BJ (cell line): ENCODE results near the gene AFG1L. TPM values are rescaled to one million over a fixed set of nuclear protein-coding genes. Genes with fewer than 3 reads are reported as not detected.

Experiments used
- CTCF ChIA-PET: fragments of 350-600 bp; formaldehyde crosslinking; extraction: SDS; loops from one replicate; lab custom pipeline; 2021; ENCODE audit warnings: antibody characterized with exemption, inconsistent platforms; lab: Yijun Ruan, JAX
- POLR2A ChIA-PET: fragments of 300-600 bp; sonication (Branson Sonifier 250); formaldehyde crosslinking; extraction: SDS; loops from one replicate; lab custom pipeline; 2021; ENCODE audit warnings: antibody characterized with exemption; lab: Charles Lee
- DNase-seq: peaks from one replicate; pipeline ENCODE4 v3.0.0-alpha.2; 2011; ENCODE audit warnings: low read depth
- H3K27me3 ChIP-seq: 2 replicates; pipeline ENCODE4 v1.6.0; 2011; ENCODE audit warnings: low read length; ENCODE audit not compliant: control insufficient read depth, insufficient read depth
- H3K36me3 ChIP-seq: 2 replicates; pipeline ENCODE4 v1.5.1; 2011; ENCODE audit warnings: low read length; ENCODE audit not compliant: control insufficient read depth, insufficient read depth
- H3K4me3 ChIP-seq: 2 replicates; pipeline ENCODE4 v1.5.1; 2011; ENCODE audit warnings: low read depth, mild to moderate bottlenecking, control low read depth, low read length
- polyA plus RNA-seq: library from polyadenylated mRNA; depleted of rRNA; stranded (reverse); fragments of >200 nt; gene quantifications from 2 replicates; pipeline ENCODE4 v1.2.3, GENCODE V29; 2011
- TF ChIP-seq, protein P1 (sequence below): IDR thresholded peaks from 2 replicates; pipeline ENCODE4 v1.5.1; 2011; ENCODE audit warnings: low read depth, mild to moderate bottlenecking, control low read depth, inconsistent platforms, low read length, moderate library complexity; ENCODE audit not compliant: insufficient read depth

The AFG1L gene
- polyA plus RNA-seq, 1 experiment, result 1.7 TPM

DNA sequence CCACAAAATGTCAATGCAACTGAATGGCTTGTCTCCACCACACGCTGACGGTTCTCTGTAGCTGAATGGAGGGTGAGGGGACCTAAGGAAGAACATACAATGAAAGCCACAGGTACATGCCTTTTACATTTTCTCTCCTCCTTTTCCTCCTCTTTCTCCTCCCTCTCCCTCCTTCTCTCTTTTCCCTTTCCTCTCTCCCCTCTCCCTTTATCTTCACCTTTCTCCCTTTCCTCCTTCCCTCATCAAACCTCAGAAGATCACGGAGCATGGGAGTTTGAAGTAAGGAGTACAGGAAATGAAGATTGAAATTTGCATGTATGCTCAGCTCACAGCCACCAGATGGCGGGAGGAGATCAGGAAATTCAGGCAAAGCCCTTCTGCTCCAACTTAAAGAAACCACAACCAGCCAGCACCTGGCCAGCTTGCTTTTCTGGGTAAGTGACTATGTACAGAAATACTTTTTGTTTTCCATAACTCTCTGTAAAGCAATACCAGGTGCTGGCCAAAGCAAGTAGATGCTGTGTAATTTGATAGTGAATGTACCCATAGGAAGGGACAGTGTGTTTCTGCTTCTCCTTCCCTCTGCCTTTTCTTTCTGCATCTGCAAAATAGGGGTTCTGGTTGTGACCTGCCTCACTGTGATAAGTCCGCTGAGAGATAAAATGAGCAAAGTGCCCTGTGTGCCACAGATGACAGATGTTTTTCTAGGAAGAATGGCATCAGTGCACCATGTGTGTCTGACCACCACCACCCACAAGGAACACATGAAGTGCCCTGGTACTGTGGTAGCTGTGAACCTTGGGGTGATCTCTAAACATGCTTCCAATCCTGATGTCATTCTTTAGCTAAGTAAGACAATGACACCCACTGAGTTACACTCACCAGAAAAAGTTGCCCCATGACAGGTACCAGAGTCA lies 247.2 kb downstream of the AFG1L start:
- no peak for DNase-seq
- ChIA-PET POLR2A (interaction anchor here (0.6 to 0.9 kb wide), 3 partner anchors 291 to 842 kb away, joined by 4 to 10 read pairs (median 6); no protein-coding TSS in a partner anchor), CTCF (interaction anchor here (0.5 to 7.6 kb wide), 34 partner anchors 9 to 854 kb away, joined by 3 to 96 read pairs (median 4); partner anchors contain the start of genes AFG1L and ARMC2)
- Histone ChIP-seq H3K36me3 (no peaks in the 10 kb centered on the region), H3K27me3 (peaks cover 2% of the 10 kb centered on the region; the same call in 1 of the 2 replicates), H3K4me3 (no peak overlapping the region)
- TF ChIP-seq, protein P1, sequence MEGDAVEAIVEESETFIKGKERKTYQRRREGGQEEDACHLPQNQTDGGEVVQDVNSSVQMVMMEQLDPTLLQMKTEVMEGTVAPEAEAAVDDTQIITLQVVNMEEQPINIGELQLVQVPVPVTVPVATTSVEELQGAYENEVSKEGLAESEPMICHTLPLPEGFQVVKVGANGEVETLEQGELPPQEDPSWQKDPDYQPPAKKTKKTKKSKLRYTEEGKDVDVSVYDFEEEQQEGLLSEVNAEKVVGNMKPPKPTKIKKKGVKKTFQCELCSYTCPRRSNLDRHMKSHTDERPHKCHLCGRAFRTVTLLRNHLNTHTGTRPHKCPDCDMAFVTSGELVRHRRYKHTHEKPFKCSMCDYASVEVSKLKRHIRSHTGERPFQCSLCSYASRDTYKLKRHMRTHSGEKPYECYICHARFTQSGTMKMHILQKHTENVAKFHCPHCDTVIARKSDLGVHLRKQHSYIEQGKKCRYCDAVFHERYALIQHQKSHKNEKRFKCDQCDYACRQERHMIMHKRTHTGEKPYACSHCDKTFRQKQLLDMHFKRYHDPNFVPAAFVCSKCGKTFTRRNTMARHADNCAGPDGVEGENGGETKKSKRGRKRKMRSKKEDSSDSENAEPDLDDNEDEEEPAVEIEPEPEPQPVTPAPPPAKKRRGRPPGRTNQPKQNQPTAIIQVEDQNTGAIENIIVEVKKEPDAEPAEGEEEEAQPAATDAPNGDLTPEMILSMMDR, result peak; percentile 83

- H3K36me3 ChIP-seq, result no peaks in the 10 kb centered on the region
- ChIA-PET POLR2A (no interaction called here), CTCF (interaction anchor here (0.9 to 7.6 kb wide), 12 partner anchors 14 to 532 kb away, joined by 3 to 96 read pairs (median 10); partner anchors contain the start of gene ARMC2)
- no peak overlapping the region for H3K4me3 ChIP-seq
- DNase-seq, result no peak
- TF ChIP-seq, protein P1, result no peak
- peaks cover 2% of the 10 kb centered on the region; the same call in 1 of the 2 replicates for H3K27me3 ChIP-seq
Observed at GRCh38 chr6:108543175-108543940, 248.5 kb downstream of the AFG1L start.

DNA sequence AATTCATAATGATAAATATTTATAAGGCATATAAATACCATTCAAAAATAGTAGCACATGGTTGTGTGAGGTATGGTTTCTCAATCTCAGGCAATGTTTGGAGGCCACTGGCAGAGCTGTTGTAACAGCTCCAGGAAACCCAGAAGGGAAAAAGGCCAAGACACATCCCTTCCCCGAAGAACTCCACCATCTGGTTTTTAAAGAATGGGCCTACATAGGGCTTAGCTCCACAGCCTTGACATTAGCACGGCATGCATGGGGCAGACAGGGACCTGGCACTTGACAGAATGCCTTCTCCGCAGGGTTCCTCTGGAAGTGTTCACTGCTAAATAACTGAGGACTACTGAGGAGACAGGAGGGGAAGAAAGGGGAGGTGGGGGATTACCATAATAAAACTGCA lies 249.8 kb downstream of the AFG1L start:
- CTCF ChIA-PET, result interaction anchor here (0.5 to 7.6 kb wide), 9 partner anchors 12 to 529 kb away, joined by 3 to 96 read pairs (median 4); partner anchors contain the start of genes ARMC2 and FOXO3
- Histone ChIP-seq H3K27me3 (peaks cover 2% of the 10 kb centered on the region; the same call in 1 of the 2 replicates), H3K36me3 (no peaks in the 10 kb centered on the region), H3K4me3 (no peak overlapping the region)
- POLR2A ChIA-PET, result interaction anchor here (0.5 to 0.6 kb wide), 2 partner anchors 112 to 326 kb away, joined by 3 read pairs; no protein-coding TSS in a partner anchor
- DNase-seq, result no peak
- TF ChIP-seq, protein P1, result no peak

DNA sequence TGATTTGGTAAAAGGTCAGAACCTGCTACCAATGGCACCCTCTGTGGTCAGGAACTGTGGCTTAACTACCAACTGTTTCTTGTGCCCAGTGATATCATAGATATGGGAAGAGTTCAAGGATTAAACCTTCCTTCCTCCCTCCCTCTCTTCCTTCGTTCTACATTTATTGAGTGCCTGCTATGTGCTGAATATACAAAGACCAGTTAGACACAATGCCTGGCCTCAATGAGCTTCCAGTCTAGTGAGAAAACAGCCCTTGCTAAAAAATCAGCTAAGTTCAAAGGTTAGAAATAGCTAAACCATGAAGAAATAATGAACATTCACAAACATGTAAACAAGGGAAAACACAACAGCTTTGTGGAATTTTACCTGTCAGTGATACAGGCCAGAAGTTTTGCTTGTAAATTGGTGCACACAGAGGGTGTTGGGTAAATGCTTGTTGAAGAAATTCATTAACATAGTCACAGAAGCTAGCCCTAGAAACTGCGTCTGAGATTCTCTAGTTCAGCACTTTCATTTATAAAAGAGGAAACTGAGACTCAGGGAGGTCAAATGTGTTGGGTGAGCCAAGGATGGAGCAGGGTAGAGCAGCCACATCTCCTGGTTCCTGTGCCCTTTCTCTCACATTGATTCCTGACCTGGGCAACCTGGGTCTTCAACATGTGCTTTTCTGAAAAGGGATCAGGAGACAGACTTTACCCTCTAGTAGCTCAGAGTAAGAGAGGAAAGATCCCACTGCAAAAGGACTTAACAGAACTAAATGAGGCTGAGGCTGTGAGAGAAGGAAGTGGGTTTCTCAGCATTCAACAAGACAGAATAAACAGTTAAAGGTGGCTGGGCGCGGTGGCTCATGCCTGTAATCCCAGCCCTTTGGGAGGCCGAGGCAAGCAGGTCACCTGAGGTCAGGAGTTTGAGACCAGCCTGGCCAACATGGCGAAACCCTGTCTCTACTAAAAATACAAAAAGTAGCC lies 251.5 kb downstream of the AFG1L start:
- ChIA-PET CTCF (interaction anchor here (0.8 to 7.6 kb wide), 8 partner anchors 11 to 527 kb away, joined by 3 to 96 read pairs (median 6); partner anchors contain the start of genes ARMC2 and FOXO3), POLR2A (no interaction called here)
- DNase-seq, result no peak

More for the DNA sequence above, 251.5 kb downstream of the AFG1L start:
- no peaks in the 10 kb centered on the region for H3K36me3 ChIP-seq
- no peak overlapping the region for H3K4me3 ChIP-seq
- H3K27me3 ChIP-seq, result peaks cover 2% of the 10 kb centered on the region; the same call in 1 of the 2 replicates
- TF ChIP-seq, protein P1, result no peak
